GM12878 (cell line): ENCODE results near the gene TTC17. TPM values are rescaled to one million over a fixed set of nuclear protein-coding genes. Genes with fewer than 3 reads are reported as not detected.

ENCODE experiments used
- ATAC-seq: fragments of 200-7000 bp; cut with Tn5 transposase; 3 replicates; pipeline ENCODE4 v1.9.1; 2020; ENCODE audit warnings: mild to moderate bottlenecking, moderate library complexity
- Bru-seq: library from RNA; stranded (reverse); fragments of 400-500 nt; gene quantifications from one replicate; lab custom pipeline; 2021; lab: Mats Ljungman, UMichigan
- BruChase-seq, 2 experiments: library from RNA; stranded (reverse); fragments of 400-500 nt; gene quantifications; one replicate each; lab custom pipeline; 2021; lab: Mats Ljungman, UMichigan
- BruUV-seq: library from RNA; stranded (reverse); fragments of 400-500 nt; replicated peaks from 2 replicates; lab custom pipeline; 2021; lab: Mats Ljungman, UMichigan
- CTCF ChIA-PET: fragments of 300-600 bp; sonication (Branson Sonifier 250); formaldehyde crosslinking; extraction: SDS; loops from one replicate; lab custom pipeline; 2021; ENCODE audit warnings: inconsistent platforms; lab: Yijun Ruan, JAX
- POLR2A ChIA-PET: fragments of 350-600 bp; formaldehyde crosslinking; extraction: SDS; loops from one replicate; lab custom pipeline; 2021; ENCODE audit warnings: inconsistent platforms; lab: Charles Lee
- RAD21 ChIA-PET: fragments of 300-600 bp; sonication (Branson Sonifier 250); formaldehyde crosslinking; loops from one replicate; lab custom pipeline; 2023; ENCODE audit warnings: antibody characterized with exemption; ENCODE audit not compliant: unreplicated experiment; lab: Charles Lee
- SMC1A ChIA-PET: fragments of 300-600 bp; sonication (Branson Sonifier 250); formaldehyde crosslinking; loops from one replicate; lab custom pipeline; 2023; ENCODE audit not compliant: unreplicated experiment, uncharacterized antibody; lab: Charles Lee
- DNase-seq: peaks from one replicate; pipeline ENCODE4 v3.0.0-alpha.2; 2011; ENCODE audit warnings: low read depth, low spot score
- FAIRE-seq: peaks from 3 replicates; lab custom pipeline; 2011; peaks lifted over from hg19 to GRCh38; lab: Jason Lieb, UNC
- H2AFZ ChIP-seq: 2 replicates; pipeline ENCODE4 v1.6.0; 2011; ENCODE audit warnings: low read depth, low read length, control low read depth; ENCODE audit not compliant: control insufficient read depth
- H3K27ac ChIP-seq: 2 replicates; pipeline ENCODE4 v1.5.1; 2011; ENCODE audit warnings: control low read depth; ENCODE audit not compliant: control insufficient read depth, insufficient read depth
- H3K27me3 ChIP-seq, 2 experiments: replicated peaks in 1 of 2; 2 replicates each; pipeline versions ENCODE4 v1.6.0 to v1.6.1; 2011; ENCODE audit warnings: low read length in 1 of 2; ENCODE audit not compliant: control insufficient read depth in 2 of 2, insufficient read depth in 2 of 2
- H3K36me3 ChIP-seq, 2 experiments: 2 replicates each; pipeline ENCODE4 v1.5.1; 2011; ENCODE audit warnings: low read length in 1 of 2; ENCODE audit not compliant: control insufficient read depth in 2 of 2, insufficient read depth in 2 of 2
- H3K4me1 ChIP-seq: 2 replicates; pipeline ENCODE4 v1.6.1; 2011; ENCODE audit warnings: mild to moderate bottlenecking, low read length, moderate library complexity, mixed read lengths; ENCODE audit not compliant: control insufficient read depth, insufficient read depth
- H3K4me2 ChIP-seq: 2 replicates; pipeline ENCODE4 v1.6.0; 2011; ENCODE audit warnings: control low read depth; ENCODE audit not compliant: control insufficient read depth, insufficient read depth
- H3K4me3 ChIP-seq: fragments of 200-600 bp; sonication (generic); 2 replicates; pipeline ENCODE4 v1.5.1; 2016
- H3K79me2 ChIP-seq: 2 replicates; pipeline ENCODE4 v1.6.0; 2011; ENCODE audit warnings: low read length; ENCODE audit not compliant: control insufficient read depth, insufficient read depth
- H3K9ac ChIP-seq: 2 replicates; pipeline ENCODE4 v1.8.0; 2011; ENCODE audit warnings: low read length, control low read depth, mixed read lengths; ENCODE audit not compliant: control insufficient read depth, insufficient read depth
- H3K9me3 ChIP-seq: replicated peaks from 3 replicates; pipeline ENCODE4 v1.5.1; 2011; ENCODE audit warnings: mild to moderate bottlenecking, low read length; ENCODE audit not compliant: control insufficient read depth, insufficient read depth
- H4K20me1 ChIP-seq: 2 replicates; pipeline ENCODE4 v1.6.0; 2011; ENCODE audit not compliant: control insufficient read depth, insufficient read depth
- CREB1 ChIP-seq: IDR thresholded peaks from 2 replicates; pipeline ENCODE4 v1.6.1; 2012; ENCODE audit warnings: low read depth, mild to moderate bottlenecking, inconsistent platforms
- FOS ChIP-seq: IDR thresholded peaks from 3 replicates; pipeline ENCODE4 v1.6.1; 2011; ENCODE audit warnings: borderline replicate concordance; ENCODE audit not compliant: insufficient read length; ENCODE audit errors: extremely low read depth
- KLF5 ChIP-seq: fragments of 450-650 bp; IDR thresholded peaks from 2 replicates; pipeline ENCODE4 v1.6.1; 2014; ENCODE audit warnings: mild to moderate bottlenecking; ENCODE audit not compliant: partially characterized antibody
- POU2F2 ChIP-seq: IDR thresholded peaks from 3 replicates; pipeline ENCODE4 v1.6.1; 2011; ENCODE audit warnings: low read depth, mild to moderate bottlenecking, low read length, borderline replicate concordance
- RCOR1 ChIP-seq: conservative IDR thresholded peaks from 2 replicates; pipeline ENCODE4 v1.6.1; 2012; ENCODE audit warnings: low read depth, low read length, improper control_type of control experiment
- SUPT20H ChIP-seq: IDR thresholded peaks from 2 replicates; pipeline ENCODE4 v1.6.1; 2011; ENCODE audit warnings: low read depth, mild to moderate bottlenecking, low read length, moderate library complexity, borderline replicate concordance; ENCODE audit not compliant: control insufficient read depth
- TCF12 ChIP-seq: IDR thresholded peaks from 2 replicates; pipeline ENCODE4 v1.6.1; 2011; ENCODE audit warnings: low read depth, mild to moderate bottlenecking, low read length
- WGBS: methylation state at CpG from one replicate; pipeline ENCODE4 v1.1.6; 2016; ENCODE audit warnings: low lambda C conversion rate; ENCODE audit not compliant: insufficient replicate concordance, insufficient coverage; ENCODE audit errors: missing lambda C conversion rate; 5-methylcytosine and 5-hydroxymethylcytosine counted together
- in situ Hi-C: fragments of 300-500 bp; cut with MboI; formaldehyde crosslinking; loops from 9 replicates; pipeline ENCODE4 v1.14.3; 2018; ENCODE audit warnings: mixed read lengths
- intact Hi-C: fragments of 100-400 bp; cut with micrococcal nuclease; formaldehyde crosslinking; loops from one replicate; pipeline ENCODE4 v1.14.2; 2022; ENCODE audit not compliant: unreplicated experiment
- long read RNA-seq, 2 experiments: library from polyadenylated mRNA; unstranded; transcript quantifications; one replicate each; pipeline ENCODE4 v2.0.0, GENCODE V29; 2019 to 2020
- polyA minus RNA-seq, 3 experiments: library from RNA; depleted of rRNA, polyadenylated mRNA; stranded (reverse); fragments of >200 nt; gene quantifications; 2 replicates each; pipeline ENCODE4 v1.2.3, GENCODE V29; 2011
- polyA plus RNA-seq, 11 experiments: library from polyadenylated mRNA; depleted of rRNA in 4 of 11; unstranded in 6 of 11; stranded (reverse) in 5 of 11; fragments of >200 nt; fragmentation: Nextera tagmentation in 4 of 11; fragmentation: Illumina TruSeq in 1 of 11; extraction: Ambion mirVana in 4 of 11; extraction: Trizol in 1 of 11; gene quantifications; 1 replicate in 1 of 11; 2 replicates in 10 of 11; pipeline versions ENCODE4 v1.2.1 to v1.2.3, GENCODE V29; 2011 to 2016; ENCODE audit warnings: inconsistent platforms in 2 of 11, missing spikeins in 2 of 11, low read depth in 1 of 11
- total RNA-seq, 4 experiments: library from RNA; depleted of rRNA in 3 of 4; stranded (reverse); fragments of >200 nt in 3 of 4; fragmentation: Illumina TruSeq in 1 of 4; extraction: Trizol in 1 of 4; gene quantifications; 2 replicates each; pipeline versions ENCODE4 v1.2.1 to v1.2.3, GENCODE V29; 2013 to 2021
- TF ChIP-seq, protein P1 (sequence below): fragments of 450-650 bp; IDR thresholded peaks from 2 replicates; pipeline ENCODE4 v1.6.1; 2017; ENCODE audit warnings: antibody characterized with exemption, mild to moderate bottlenecking, moderate library complexity

TTC17 gene, protein sequence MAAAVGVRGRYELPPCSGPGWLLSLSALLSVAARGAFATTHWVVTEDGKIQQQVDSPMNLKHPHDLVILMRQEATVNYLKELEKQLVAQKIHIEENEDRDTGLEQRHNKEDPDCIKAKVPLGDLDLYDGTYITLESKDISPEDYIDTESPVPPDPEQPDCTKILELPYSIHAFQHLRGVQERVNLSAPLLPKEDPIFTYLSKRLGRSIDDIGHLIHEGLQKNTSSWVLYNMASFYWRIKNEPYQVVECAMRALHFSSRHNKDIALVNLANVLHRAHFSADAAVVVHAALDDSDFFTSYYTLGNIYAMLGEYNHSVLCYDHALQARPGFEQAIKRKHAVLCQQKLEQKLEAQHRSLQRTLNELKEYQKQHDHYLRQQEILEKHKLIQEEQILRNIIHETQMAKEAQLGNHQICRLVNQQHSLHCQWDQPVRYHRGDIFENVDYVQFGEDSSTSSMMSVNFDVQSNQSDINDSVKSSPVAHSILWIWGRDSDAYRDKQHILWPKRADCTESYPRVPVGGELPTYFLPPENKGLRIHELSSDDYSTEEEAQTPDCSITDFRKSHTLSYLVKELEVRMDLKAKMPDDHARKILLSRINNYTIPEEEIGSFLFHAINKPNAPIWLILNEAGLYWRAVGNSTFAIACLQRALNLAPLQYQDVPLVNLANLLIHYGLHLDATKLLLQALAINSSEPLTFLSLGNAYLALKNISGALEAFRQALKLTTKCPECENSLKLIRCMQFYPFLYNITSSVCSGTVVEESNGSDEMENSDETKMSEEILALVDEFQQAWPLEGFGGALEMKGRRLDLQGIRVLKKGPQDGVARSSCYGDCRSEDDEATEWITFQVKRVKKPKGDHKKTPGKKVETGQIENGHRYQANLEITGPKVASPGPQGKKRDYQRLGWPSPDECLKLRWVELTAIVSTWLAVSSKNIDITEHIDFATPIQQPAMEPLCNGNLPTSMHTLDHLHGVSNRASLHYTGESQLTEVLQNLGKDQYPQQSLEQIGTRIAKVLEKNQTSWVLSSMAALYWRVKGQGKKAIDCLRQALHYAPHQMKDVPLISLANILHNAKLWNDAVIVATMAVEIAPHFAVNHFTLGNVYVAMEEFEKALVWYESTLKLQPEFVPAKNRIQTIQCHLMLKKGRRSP
- total RNA-seq (2013; cell fraction: nucleolus; rRNA removed), result 684 and 703 TPM in 2 replicates
- 49.5 and 51.9 TPM in 2 replicates for total RNA-seq (2014; rRNA removed)
- total RNA-seq (2014; rRNA removed; fragmentation: Illumina TruSeq; extraction: Trizol), result 62.8 and 69.6 TPM in 2 replicates
- total RNA-seq (2021), result 36.1 and 37.3 TPM in 2 replicates
- polyA plus RNA-seq (2011; ENCODE audit: low read depth), result 28.2 TPM
- polyA plus RNA-seq (2011; rRNA removed), result 116 and 133 TPM in 2 replicates
- polyA plus RNA-seq (2011; cell fraction: cytosol; rRNA removed), result 50.7 and 61.1 TPM in 2 replicates
- 327 and 442 TPM in 2 replicates for polyA plus RNA-seq (2011; cell fraction: nucleus; rRNA removed)
- 34.2 and 54.8 TPM in 2 replicates for polyA plus RNA-seq (2012)
- polyA plus RNA-seq (2014; fragmentation: Illumina TruSeq; extraction: Trizol), result 58.1 and 66.4 TPM in 2 replicates
- polyA plus RNA-seq (2014; fragmentation: Nextera tagmentation; extraction: Ambion mirVana), result 10 to 100 TPM; 15.9 to 20.0 TPM
- polyA plus RNA-seq (2014; rRNA removed), result 38.9 and 46.9 TPM in 2 replicates
- 10 to 100 TPM; 24.7 to 30.0 TPM for polyA plus RNA-seq (2016; fragmentation: Nextera tagmentation; extraction: Ambion mirVana)
- 174 and 203 TPM in 2 replicates for polyA minus RNA-seq (2011; rRNA and poly(A)+ RNA removed)
- 13.6 and 18.3 TPM in 2 replicates for polyA minus RNA-seq (2011; cell fraction: cytosol; rRNA and poly(A)+ RNA removed)
- 193 and 277 TPM in 2 replicates for polyA minus RNA-seq (2011; cell fraction: nucleus; rRNA and poly(A)+ RNA removed)
- percentile 87 among the genes with signal in this experiment for Bru-seq, nascent RNA
- percentile 91 among the genes with signal in this experiment for BruChase-seq, experiment 1, labeled RNA remaining after a 6-hour chase
- BruChase-seq, experiment 2, labeled RNA remaining after a 2-hour chase, result percentile 90 among the genes with signal in this experiment
- long read RNA-seq, experiment 1, full-length matches to known transcripts, result 1 of 11 reads
- long read RNA-seq, experiment 1, partial matches to known transcripts, result 3 of 11 reads
- long read RNA-seq, experiment 1, other reads (novel, unspliced or antisense), result 7 of 11 reads
- long read RNA-seq, experiment 2, full-length matches to known transcripts, result 5 of 47 reads
- long read RNA-seq, experiment 2, partial matches to known transcripts, result 23 of 47 reads
- long read RNA-seq, experiment 2, other reads (novel, unspliced or antisense), result 19 of 47 reads

DNA sequence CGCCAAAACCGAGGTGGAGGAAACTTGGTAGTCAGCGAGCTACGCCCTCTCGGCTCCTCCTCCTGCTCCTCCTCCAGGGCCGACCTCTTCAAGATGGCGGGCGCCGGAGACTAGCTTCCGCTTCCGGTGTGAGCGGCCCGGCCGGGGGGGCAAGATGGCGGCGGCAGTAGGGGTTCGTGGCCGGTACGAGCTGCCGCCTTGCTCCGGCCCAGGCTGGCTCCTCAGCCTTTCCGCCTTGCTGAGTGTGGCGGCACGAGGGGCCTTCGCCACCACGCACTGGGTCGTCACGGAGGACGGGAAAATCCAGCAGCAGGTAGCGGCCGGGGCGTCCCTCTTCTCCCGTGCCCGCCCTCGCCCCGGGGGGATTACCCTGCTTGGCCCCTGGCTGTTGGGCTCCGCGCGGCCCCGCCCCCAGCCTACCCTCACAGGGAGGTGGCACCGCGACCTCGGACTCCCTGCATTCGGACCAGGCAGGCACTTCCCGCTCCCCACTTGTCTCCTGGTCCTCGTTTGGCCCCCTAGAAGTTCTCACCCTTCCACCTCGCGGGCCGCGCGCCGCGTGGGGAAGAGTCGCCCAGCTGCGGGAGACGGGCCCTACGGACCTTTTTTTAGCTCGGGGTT, at the start of gene TTC17:
TTC17 (plus strand) TSS at position 120 of the 621 bp plus-strand sequence; CDS start at position 155, 35 bp downstream.
- H3K9ac ChIP-seq, result peak within 1 kb of the TSS; percentile 96
- H3K9me3 ChIP-seq, result no peaks in the 10 kb centered on the region
- no peaks in the 10 kb centered on the region for H3K36me3 ChIP-seq
- peak within 1 kb of the TSS; percentile 78 for H3K4me2 ChIP-seq
- ATAC-seq (peak; percentile 96), DNase-seq (peak; percentile 67), FAIRE-seq (peak; percentile 62)
- ChIA-PET POLR2A (interaction anchor here (0.7 to 2.5 kb wide), 6 partner anchors 9 to 324 kb away, joined by 3 to 19 read pairs (median 6); partner anchors contain the start of genes API5 and HSD17B12), RAD21 (interaction anchor here (1.2 to 2.8 kb wide), 3 partner anchors 8 to 46 kb away, joined by 3 to 17 read pairs (median 4); partner anchors contain the start of gene API5), CTCF (interaction anchor here (0.7 to 4.3 kb wide), 9 partner anchors 8 to 75 kb away, joined by 3 to 26 read pairs (median 4); partner anchors contain the start of gene API5), SMC1A (interaction anchor here (0.8 to 2.1 kb wide), 15 partner anchors 8 to 508 kb away, joined by 3 to 9 read pairs (median 3); no protein-coding TSS in a partner anchor)
- no peaks in the 10 kb centered on the region for H4K20me1 ChIP-seq
- H3K4me3 ChIP-seq, result peak within 1 kb of the TSS; percentile 62
- intact Hi-C loops (loop anchor here (2.0 kb wide), 1 partner anchor 46 kb away; no protein-coding TSS in a partner anchor), in situ Hi-C loops (loop anchor here (25.0 kb wide), 1 partner anchor 1228 kb away; no protein-coding TSS in a partner anchor)
- no peaks in the 10 kb centered on the region for H3K27me3 ChIP-seq
- H3K4me1 ChIP-seq, result peaks cover 6% of the 10 kb centered on the region; the same call in 1 of the 2 replicates
- no TSS peak for BruUV-seq
- H2AFZ ChIP-seq, result peak within 1 kb of the TSS; percentile 89
- peak within 1 kb of the TSS; percentile 96 for H3K27ac ChIP-seq
- WGBS, result under 1% methylated on average over 51 of the region's 58 CpGs
- peaks cover 49% of the 10 kb centered on the region for H3K79me2 ChIP-seq
- TF ChIP-seq RCOR1 (no peak), CREB1 (peak; percentile 35), POU2F2 (peak; percentile 89; the same call in 2 of the 3 replicates), KLF5 (peak; percentile 58), FOS (no peak), SUPT20H (no peak), TCF12 (peak; percentile 46; the same call in 1 of the 2 replicates)
- TF ChIP-seq, protein P1, sequence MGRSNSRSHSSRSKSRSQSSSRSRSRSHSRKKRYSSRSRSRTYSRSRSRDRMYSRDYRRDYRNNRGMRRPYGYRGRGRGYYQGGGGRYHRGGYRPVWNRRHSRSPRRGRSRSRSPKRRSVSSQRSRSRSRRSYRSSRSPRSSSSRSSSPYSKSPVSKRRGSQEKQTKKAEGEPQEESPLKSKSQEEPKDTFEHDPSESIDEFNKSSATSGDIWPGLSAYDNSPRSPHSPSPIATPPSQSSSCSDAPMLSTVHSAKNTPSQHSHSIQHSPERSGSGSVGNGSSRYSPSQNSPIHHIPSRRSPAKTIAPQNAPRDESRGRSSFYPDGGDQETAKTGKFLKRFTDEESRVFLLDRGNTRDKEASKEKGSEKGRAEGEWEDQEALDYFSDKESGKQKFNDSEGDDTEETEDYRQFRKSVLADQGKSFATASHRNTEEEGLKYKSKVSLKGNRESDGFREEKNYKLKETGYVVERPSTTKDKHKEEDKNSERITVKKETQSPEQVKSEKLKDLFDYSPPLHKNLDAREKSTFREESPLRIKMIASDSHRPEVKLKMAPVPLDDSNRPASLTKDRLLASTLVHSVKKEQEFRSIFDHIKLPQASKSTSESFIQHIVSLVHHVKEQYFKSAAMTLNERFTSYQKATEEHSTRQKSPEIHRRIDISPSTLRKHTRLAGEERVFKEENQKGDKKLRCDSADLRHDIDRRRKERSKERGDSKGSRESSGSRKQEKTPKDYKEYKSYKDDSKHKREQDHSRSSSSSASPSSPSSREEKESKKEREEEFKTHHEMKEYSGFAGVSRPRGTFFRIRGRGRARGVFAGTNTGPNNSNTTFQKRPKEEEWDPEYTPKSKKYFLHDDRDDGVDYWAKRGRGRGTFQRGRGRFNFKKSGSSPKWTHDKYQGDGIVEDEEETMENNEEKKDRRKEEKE, result no peak
